ENCODE data around the gene CD36. TPM values are rescaled to one million over a fixed set of nuclear protein-coding genes. Genes with fewer than 3 reads are reported as not detected.

The CD36 gene
- total RNA-seq (399 TPM), polyA plus RNA-seq (24.1 TPM)

DNA sequence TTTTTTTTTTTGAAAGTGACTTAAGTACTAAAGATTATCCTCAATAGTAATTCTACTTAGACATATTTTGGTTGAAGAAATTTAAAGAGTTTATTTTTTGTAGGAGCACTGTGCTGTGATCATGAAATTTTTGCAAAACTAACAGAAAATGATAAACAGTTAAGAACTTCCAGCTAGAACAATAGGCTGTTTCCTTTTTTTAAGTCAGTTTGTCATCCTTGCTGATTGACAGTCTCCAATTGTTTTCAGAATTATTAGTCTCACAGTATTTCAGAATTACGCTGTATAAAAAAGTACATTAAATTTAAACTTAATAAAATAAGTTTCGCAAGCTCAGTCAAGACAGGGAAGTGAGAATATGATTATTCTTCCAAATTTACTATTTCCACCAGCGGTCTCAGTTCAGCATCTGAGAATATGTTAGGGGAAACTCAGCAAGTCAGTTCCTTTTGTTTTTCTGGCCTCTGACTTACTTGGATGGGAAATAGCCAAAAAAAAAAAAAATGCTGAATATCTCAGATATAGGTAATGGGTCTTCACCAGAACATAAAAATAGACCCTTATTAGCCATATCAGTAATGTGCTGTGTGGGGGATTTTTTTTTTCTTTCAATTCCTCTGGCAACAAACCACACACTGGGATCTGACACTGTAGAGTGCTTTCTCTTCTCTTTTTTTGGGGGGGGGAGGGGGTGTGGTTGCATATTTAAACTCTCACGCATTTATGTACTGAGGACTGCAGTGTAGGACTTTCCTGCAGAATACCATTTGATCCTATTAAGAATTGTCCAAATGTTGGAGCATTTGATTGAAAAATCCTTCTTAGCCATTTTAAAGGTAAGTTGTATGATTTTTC lies at the start of gene CD36:
TSS of gene CD36 (plus strand) at position 732 of the 855 bp plus-strand sequence. CDS start 8,099 bp downstream, outside the sequence.
- Histone ChIP-seq H3K27ac (ENCODE audit: low read depth) (no peak within 1 kb of the TSS), H3K36me3 (ENCODE audit: insufficient read depth) (no peaks in the 10 kb centered on the region), H3K4me3 (ENCODE audit: low read depth, low read length) (no peak within 1 kb of the TSS), H3K4me1 (ENCODE audit: insufficient read depth) (no peaks in the 10 kb centered on the region)
- 78% methylated on average over 4 of the region's 4 CpGs for WGBS
- DNase-seq (ENCODE audit: extremely low spot score) = no peak

DNA sequence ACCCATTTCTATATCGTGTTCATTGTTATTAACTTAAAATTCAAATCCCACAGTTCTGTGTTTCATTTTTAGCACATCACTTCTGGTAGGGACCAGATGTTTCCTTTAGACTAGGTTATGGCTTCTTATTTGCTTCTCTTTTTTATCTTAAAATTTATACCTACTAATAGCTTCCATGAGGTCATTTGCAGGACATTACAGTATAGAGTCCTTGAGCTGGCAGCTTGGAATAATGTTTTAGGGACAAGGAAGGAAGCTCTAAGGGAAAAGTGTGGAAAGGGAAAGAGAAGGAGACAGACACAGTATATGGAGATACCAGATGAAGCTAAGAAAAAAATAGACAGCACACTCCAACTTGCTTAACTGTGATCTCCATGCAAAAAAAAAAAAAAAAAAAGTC lies 48.8 kb upstream of the CD36 start:
- H3K4me1 ChIP-seq (ENCODE audit: insufficient read depth) = no peaks in the 10 kb centered on the region
- H3K36me3 ChIP-seq (ENCODE audit: insufficient read depth) = no peaks in the 10 kb centered on the region
- H3K4me3 ChIP-seq (ENCODE audit: low read depth, low read length) = no peak overlapping the region
- no peak for DNase-seq (ENCODE audit: extremely low spot score)
- WGBS = 55% methylated on average over 1 of the region's 1 CpG
- H3K27ac ChIP-seq (ENCODE audit: low read depth) = no peak overlapping the region

DNA sequence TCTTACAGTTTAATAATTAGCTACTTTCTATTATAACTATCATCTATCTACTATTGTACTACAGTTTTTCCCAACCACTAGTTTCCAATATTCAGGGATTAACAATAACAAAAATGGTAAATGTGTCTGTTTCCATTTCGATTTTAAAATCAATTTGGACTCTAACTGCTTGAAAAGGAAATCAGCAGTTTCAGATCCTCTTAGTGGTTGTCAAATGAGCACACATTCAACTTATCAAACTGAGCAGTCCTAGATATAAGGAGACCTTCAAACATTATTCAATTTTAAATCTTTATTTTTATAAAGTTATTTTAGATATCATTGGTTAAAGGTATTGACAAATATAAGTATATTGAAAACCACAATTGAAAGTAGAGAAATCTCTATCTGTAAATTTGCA lies 46.8 kb upstream of the CD36 start:
- Histone ChIP-seq H3K4me1 (ENCODE audit: insufficient read depth) (no peaks in the 10 kb centered on the region), H3K27ac (ENCODE audit: low read depth) (no peak overlapping the region), H3K4me3 (ENCODE audit: low read depth, low read length) (no peak overlapping the region), H3K36me3 (ENCODE audit: insufficient read depth) (no peaks in the 10 kb centered on the region)
- no peak for DNase-seq (ENCODE audit: extremely low spot score)
- WGBS = 69% methylated on average over 1 of the region's 1 CpG

DNA sequence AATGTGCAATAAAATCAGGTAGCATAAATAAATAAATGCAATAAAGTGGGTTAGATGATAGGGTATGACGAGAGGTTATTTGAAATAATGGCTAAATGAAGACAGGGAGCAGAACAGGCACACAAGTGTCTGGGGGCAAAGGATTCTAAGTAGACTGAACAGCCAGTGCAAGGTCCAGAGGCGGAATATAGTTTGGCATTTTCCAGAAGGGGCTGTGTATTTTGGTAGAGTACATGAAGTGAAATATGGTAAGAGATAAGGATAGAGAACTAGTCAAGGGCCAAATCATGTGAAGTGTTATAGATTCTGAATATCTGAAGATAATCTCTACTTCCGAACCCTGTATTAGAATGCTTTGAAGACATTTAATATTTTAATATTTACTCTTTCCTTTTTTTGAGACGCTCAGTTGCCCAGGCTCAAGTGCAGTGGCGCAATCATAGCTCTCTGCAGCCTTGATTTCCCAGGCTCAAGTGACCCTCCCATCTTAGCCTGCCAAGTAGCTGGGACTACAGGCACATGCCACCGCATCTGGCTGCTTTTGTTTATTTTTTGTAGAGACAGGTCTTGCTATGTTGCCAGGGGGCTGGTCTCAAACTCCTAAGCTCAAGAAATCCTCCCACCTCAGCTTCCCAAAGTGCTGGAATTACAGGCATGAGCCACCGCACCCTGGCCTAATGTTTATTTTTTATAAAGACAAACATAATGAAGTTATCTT lies 44.4 kb upstream of the CD36 start:
- Histone ChIP-seq H3K36me3 (ENCODE audit: insufficient read depth) (no peaks in the 10 kb centered on the region), H3K4me3 (ENCODE audit: low read depth, low read length) (no peak overlapping the region), H3K27ac (ENCODE audit: low read depth) (no peak overlapping the region), H3K4me1 (ENCODE audit: insufficient read depth) (peaks cover 1% of the 10 kb centered on the region)
- WGBS = 71% methylated on average over 7 of the region's 7 CpGs
- no peak for DNase-seq (ENCODE audit: extremely low spot score)

DNA sequence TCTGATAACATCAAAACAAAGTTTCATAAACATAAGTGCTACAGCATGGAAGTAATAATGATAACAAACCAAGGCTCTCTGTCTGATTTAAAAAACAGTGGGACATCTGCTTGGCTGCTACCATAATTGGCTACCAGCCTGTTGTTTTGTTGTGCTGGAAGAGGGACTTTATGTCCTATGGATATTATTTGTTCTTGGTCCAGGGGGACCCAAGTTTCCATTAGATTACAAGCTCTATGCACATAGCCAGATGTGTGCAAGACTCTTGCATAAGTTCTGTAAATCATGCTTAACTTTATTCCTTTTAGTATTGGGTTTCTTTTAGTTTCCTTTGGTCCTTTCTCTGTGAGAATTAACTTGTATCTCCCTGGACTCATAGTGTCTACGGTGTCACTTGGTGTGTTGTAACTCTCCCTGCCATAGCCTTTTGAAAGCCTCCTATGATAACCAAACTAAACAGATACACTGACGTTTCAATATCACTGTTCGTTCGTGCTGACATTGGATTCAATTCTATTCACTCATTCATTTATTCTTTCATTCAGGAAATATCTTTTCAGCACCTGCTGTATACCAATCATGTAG lies 41.4 kb upstream of the CD36 start:
- DNase-seq (ENCODE audit: extremely low spot score) = no peak
- whole genome bisulfite sequencing = 84% methylated on average over 4 of the region's 4 CpGs
- no peak overlapping the region for H3K27ac ChIP-seq (ENCODE audit: low read depth)

DNA sequence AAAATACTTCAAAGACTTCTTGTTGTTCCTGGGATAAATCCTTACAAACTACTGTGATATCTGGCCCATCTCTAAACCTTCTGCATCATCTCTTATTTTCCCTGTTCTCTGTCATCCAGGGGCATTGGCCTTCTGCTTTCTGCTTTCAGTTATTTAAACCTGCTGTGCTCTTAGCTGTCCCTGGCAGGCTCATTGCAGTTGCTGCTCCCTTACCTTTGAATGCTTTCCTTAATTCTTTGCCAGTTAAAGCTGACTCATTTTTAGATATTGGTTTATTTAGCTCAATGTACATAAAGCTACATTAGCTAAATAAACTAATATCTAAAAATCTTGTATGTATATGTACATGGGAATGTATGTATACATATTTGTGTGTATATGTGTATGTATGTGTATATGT lies 40.6 kb upstream of the CD36 start:
- H3K4me1 ChIP-seq (ENCODE audit: insufficient read depth) = peaks cover 1% of the 10 kb centered on the region
- H3K4me3 ChIP-seq (ENCODE audit: low read depth, low read length) = no peak overlapping the region
- H3K36me3 ChIP-seq (ENCODE audit: insufficient read depth) = no peaks in the 10 kb centered on the region
- H3K27ac ChIP-seq (ENCODE audit: low read depth) = no peak overlapping the region
- DNase-seq (ENCODE audit: extremely low spot score) = no peak

More for the DNA sequence above, 41.4 kb upstream of the CD36 start:
- peaks cover 1% of the 10 kb centered on the region for H3K4me1 ChIP-seq (ENCODE audit: insufficient read depth)
- H3K4me3 ChIP-seq (ENCODE audit: low read depth, low read length) = no peak overlapping the region
- H3K36me3 ChIP-seq (ENCODE audit: insufficient read depth) = no peaks in the 10 kb centered on the region

DNA sequence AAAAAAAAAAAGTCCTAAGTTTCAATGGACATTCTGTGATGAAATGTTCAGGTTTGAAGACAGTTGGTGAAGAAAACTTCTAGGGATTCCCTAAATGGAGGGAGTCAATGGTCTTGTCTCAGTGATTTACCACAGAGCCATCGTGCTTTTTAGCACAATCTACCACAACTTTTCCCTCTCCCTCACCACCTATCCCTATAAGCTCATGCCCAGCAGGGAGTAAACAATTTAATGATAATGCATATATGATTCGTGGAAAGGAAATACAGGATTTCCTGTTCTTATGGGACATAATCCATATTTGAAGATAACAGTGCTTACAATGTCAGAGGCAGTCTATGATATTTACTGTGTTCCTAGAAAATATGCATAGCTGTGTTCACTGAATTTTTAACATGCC lies 38.4 kb upstream of the CD36 start:
- Histone ChIP-seq H3K36me3 (ENCODE audit: insufficient read depth) (no peaks in the 10 kb centered on the region), H3K4me3 (ENCODE audit: low read depth, low read length) (no peak overlapping the region), H3K27ac (ENCODE audit: low read depth) (no peak overlapping the region), H3K4me1 (ENCODE audit: insufficient read depth) (peaks cover 1% of the 10 kb centered on the region)
- no peak for DNase-seq (ENCODE audit: extremely low spot score)
- 15% methylated on average over 2 of the region's 2 CpGs for WGBS

DNA sequence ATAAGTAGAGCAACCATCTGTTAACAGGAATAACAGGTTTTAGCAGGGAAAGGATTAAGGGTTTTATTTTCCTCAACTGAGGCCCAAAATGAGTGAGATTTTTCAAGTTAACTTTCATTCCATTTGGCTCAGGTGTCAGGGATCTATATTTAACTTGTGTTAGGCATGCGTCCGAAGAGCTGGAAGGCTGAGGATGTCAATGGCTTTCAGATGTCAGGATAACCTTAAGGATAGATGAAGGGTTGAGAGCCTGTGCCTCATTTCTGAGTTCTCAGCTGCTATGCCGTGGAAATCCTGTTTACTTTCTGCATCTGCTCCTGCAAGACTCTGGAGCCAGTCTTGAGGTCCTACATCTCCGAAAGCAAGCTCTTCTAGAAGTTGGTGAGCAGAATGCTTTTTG lies 36.4 kb upstream of the CD36 start:
- no peak overlapping the region for H3K27ac ChIP-seq (ENCODE audit: low read depth)
- WGBS = 58% methylated on average over 4 of the region's 4 CpGs
- H3K4me3 ChIP-seq (ENCODE audit: low read depth, low read length) = no peak overlapping the region
- DNase-seq (ENCODE audit: extremely low spot score) = no peak
- no peaks in the 10 kb centered on the region for H3K36me3 ChIP-seq (ENCODE audit: insufficient read depth)
- peaks cover 1% of the 10 kb centered on the region for H3K4me1 ChIP-seq (ENCODE audit: insufficient read depth)

DNA sequence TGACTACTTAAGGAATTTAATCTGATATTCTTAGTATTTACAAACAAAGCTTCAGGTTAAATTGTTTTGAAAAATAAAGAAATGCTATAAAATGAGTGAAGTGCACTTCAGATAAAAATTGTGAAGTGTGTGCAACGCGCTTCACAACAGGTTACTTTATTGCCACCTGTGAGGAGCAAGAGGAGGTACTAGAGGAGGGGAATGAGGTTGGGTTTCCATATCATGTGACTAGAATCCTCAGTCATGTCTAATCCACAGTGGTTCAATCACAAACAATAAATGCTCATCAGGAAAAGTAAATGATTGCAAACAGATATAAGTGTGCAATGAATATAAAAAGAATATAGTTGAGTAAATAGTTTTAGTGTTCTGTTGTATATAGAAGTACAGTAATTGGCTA lies 34.5 kb upstream of the CD36 start:
- WGBS = 95% methylated on average over 2 of the region's 2 CpGs
- H3K27ac ChIP-seq (ENCODE audit: low read depth) = no peak overlapping the region

DNA sequence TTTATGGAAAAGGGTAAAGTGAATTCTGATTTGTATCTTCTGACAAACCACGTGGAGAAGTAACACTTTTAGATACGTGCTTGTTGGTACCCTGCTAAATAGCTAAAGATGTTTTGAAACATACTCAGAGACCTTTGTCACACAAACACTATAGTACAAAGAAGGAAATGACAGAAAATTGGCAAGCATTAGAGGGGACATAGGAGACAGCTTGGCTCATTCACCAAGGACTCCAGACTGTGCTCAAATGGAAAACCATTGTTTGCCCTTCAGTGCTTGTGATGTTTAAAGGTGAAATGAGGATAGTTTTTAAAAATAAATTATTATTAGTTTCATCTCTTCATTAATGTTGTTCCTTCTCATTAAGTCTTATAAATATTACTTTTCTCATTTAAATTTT lies 34.0 kb upstream of the CD36 start:
- H3K36me3 ChIP-seq (ENCODE audit: insufficient read depth) = no peaks in the 10 kb centered on the region
- WGBS = 78% methylated on average over 2 of the region's 2 CpGs
- H3K27ac ChIP-seq (ENCODE audit: low read depth) = no peak overlapping the region
- H3K4me3 ChIP-seq (ENCODE audit: low read depth, low read length) = no peak overlapping the region
- no peak for DNase-seq (ENCODE audit: extremely low spot score)
- no peaks in the 10 kb centered on the region for H3K4me1 ChIP-seq (ENCODE audit: insufficient read depth)

More for the DNA sequence above, 34.5 kb upstream of the CD36 start:
- DNase-seq (ENCODE audit: extremely low spot score) = no peak
- H3K4me3 ChIP-seq (ENCODE audit: low read depth, low read length) = no peak overlapping the region
- H3K36me3 ChIP-seq (ENCODE audit: insufficient read depth) = no peaks in the 10 kb centered on the region
- H3K4me1 ChIP-seq (ENCODE audit: insufficient read depth) = no peaks in the 10 kb centered on the region

DNA sequence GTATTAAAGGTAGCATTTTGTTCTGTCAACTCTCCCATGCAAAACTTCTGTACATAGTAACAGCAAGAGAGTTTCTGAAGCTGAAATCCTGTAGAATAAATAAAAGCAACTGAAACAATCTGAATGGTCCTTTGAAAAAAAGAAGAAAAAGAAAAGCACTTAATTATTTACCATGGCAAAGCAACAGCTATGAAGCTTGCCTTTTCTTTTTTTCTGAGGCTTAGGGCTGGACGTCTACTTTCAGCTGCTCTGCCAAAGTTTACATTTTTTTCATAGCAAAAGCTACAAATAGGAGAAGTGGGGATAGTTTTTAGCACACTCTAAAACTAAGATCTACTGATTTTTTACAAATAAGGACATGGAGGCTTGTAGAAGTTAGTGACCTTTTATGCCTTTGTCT lies 31.3 kb upstream of the CD36 start:
- 24% methylated on average over 1 of the region's 1 CpG for WGBS
- H3K27ac ChIP-seq (ENCODE audit: low read depth) = no peak overlapping the region
- H3K4me1 ChIP-seq (ENCODE audit: insufficient read depth) = peaks cover 1% of the 10 kb centered on the region
- H3K4me3 ChIP-seq (ENCODE audit: low read depth, low read length) = no peak overlapping the region
- no peak for DNase-seq (ENCODE audit: extremely low spot score)
- H3K36me3 ChIP-seq (ENCODE audit: insufficient read depth) = no peaks in the 10 kb centered on the region

DNA sequence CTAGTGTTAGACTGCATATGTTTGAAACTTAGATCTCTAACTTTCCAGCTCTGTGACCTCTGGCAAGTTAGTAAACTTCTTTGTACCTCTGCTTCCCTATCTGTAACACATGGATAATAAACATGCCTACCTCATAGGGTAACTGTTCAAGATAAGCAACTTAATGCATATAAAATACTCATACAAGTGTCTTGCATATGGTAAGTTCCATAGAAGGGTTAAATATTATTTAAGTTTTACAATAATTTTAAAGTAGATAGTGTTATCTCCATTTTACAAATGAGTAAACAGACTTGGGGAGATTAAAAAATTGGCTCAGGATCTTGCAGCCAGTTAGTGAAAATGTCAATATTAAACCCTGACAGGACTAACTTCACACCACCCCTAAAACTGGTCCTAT lies 30.1 kb upstream of the CD36 start:
- no peak for DNase-seq (ENCODE audit: extremely low spot score)
- no peak overlapping the region for H3K4me3 ChIP-seq (ENCODE audit: low read depth, low read length)
- no peaks in the 10 kb centered on the region for H3K36me3 ChIP-seq (ENCODE audit: insufficient read depth)
- H3K4me1 ChIP-seq (ENCODE audit: insufficient read depth) = peaks cover 1% of the 10 kb centered on the region
- H3K27ac ChIP-seq (ENCODE audit: low read depth) = no peak overlapping the region

DNA sequence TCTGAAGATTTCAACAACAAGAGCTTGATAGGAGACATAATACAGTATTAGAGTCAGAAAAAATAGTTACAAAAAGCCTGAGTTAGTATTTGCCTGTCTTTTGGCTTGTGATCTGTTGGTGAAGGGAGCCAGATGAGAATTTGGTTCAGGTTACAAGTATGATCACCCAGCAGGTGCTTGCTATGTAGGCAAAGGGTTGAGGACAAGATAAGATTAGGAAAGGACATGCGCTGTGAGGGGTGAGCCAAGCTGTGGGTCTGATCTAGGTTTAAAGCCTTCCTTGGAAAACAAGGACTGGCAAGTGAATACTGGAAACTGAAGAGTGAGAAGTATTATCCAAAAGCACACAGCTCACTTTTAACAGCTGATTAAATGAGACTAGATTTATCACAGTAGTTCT lies 28.7 kb upstream of the CD36 start:
- H3K4me1 ChIP-seq (ENCODE audit: insufficient read depth) = peaks cover 1% of the 10 kb centered on the region
- H3K27ac ChIP-seq (ENCODE audit: low read depth) = no peak overlapping the region
- WGBS = 71% methylated on average over 1 of the region's 1 CpG
- no peak for DNase-seq (ENCODE audit: extremely low spot score)
- H3K4me3 ChIP-seq (ENCODE audit: low read depth, low read length) = no peak overlapping the region
- H3K36me3 ChIP-seq (ENCODE audit: insufficient read depth) = no peaks in the 10 kb centered on the region

DNA sequence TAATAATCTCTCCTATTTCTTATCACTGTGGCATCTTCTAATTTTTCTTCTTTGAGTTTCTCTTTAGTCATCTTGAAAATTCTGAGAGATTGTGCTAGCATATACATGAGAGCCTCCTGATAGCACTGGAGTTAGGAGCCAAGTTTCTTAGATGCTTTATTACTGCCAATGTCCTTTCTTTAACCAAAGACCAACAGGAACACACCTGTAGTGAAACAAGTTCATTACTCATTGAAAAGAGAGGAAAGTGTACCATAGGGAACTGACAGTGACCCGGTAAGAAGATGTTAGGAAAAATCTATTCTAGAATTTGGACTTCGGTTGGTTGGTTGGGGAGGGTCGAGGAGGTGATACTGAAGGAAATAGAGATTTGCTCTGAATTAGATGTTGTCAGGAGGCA lies 27.1 kb upstream of the CD36 start:
- Histone ChIP-seq H3K27ac (ENCODE audit: low read depth) (peak overlapping the region; percentile 1), H3K4me1 (ENCODE audit: insufficient read depth) (peaks cover 1% of the 10 kb centered on the region), H3K4me3 (ENCODE audit: low read depth, low read length) (no peak overlapping the region), H3K36me3 (ENCODE audit: insufficient read depth) (no peaks in the 10 kb centered on the region)
- DNase-seq (ENCODE audit: extremely low spot score) = no peak
- WGBS = 19% methylated on average over 3 of the region's 3 CpGs
